MV-4-11 (cell line): ENCODE data around the gene KIT.

Experiments used
- DNase-seq: peaks from one replicate; lab custom pipeline; 2025; lab: John Stamatoyannopoulos, UW

KIT gene

GRCh38 chr4:54745031-54745770, 87.4 kb downstream of the KIT start:
- no peak for DNase-seq

- DNase-seq: peak; percentile 86
These were observed 88.5 kb downstream of the KIT start for GRCh38 chr4:54746218-54746617.

DNA sequence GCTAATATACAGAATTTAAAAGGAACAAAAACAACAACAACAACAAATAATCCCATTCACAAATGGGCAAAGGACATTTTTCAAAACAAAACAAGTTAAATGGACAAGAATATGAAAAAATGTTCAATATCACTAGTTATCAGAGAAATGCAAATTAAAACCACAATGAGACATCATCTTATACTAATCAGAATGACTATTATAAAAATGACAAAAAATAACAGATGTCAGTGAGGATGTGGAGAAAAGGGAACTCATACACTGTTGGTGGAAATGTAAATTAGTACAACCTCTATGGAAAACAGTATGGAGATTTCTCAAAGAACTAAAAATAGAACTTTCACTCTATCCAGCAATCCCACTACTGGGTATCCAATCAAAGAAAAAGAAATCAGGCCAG, 92.6 kb downstream of the KIT start:
- DNase-seq: no peak

- DNase-seq: no peak
These were observed 96.6 kb downstream of the KIT start for GRCh38 chr4:54754394-54754793.

- no peak for DNase-seq
These were observed 106.7 kb downstream of the KIT start for GRCh38 chr4:54764476-54764875.

- no peak for DNase-seq
These were observed 109.6 kb downstream of the KIT start for GRCh38 chr4:54767376-54767775.

DNA sequence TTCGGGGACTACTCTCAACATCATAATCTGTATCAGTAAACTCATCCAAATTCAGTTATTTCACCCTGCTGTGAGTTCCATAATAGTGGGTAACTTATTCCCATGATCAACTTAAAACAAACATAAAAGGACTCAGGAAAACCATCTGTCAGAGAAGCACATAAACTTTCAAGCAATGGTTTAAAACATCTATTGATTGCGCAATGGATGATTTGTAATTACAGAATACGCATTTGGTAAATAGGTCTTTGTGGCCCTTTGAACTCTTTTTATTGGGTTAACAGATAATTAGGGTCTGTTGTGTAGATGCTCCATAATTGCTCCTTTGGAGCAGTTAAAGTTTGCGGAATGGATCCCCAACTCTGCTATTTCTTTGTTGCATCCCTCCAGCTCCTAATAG, 115.3 kb downstream of the KIT start:
- DNase-seq: no peak

GRCh38 chr4:54779036-54779435, 121.3 kb downstream of the KIT start:
- DNase-seq: no peak

DNA sequence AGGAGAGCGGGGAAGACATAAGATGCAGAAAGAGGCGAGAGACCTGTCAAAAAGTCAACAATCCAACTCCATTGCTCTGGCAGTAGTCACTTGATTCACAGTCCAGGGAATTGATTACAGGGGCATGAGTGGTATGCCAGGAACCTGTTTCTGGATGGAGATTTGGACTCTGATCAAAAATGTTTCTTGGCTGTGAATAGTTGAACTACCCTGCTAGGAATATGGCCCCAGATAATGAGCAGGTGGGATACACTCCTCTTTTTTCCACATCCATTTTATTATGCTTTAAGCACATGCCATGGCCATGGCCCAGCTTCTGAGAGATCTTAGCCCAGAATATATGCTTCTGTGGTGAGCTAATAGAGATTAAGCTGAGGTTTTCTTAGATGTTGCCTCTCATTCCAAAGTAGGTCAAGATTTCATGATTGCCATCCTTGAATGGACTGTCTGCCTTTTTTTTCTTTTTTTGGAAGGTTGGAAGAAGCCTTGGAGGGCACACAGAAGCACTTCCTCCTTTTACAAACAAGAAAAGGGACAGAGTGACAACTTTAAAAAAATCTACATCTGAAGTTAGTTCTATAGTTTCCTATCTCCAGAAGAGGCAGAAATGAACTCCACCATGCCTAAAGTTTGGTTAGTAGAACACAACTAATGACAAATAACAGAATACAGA, 121.9 kb downstream of the KIT start:
- DNase-seq: peak; percentile 63

- DNase-seq: peak; percentile 63
These were observed 122.4 kb downstream of the KIT start for GRCh38 chr4:54780149-54780495.

DNA sequence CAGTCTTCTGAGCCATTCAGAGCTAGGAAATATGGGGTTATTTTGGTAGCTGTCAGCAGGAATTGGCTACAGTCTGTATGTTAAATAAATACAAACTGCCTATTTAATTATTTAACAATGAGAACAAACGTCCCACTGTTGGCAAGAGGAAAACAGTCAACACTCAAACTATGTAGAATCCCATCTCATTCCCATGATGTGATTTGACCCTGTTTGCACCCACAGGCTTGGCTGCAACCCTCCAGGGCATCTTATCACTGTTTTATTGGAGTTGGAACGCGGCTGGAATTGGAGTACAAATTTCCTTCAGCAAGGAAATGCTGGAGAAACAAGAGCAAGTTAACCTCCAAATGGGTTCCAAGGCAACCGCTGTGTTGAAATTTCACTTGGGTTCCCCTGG, 124.0 kb downstream of the KIT start:
- DNase-seq: no peak

DNA sequence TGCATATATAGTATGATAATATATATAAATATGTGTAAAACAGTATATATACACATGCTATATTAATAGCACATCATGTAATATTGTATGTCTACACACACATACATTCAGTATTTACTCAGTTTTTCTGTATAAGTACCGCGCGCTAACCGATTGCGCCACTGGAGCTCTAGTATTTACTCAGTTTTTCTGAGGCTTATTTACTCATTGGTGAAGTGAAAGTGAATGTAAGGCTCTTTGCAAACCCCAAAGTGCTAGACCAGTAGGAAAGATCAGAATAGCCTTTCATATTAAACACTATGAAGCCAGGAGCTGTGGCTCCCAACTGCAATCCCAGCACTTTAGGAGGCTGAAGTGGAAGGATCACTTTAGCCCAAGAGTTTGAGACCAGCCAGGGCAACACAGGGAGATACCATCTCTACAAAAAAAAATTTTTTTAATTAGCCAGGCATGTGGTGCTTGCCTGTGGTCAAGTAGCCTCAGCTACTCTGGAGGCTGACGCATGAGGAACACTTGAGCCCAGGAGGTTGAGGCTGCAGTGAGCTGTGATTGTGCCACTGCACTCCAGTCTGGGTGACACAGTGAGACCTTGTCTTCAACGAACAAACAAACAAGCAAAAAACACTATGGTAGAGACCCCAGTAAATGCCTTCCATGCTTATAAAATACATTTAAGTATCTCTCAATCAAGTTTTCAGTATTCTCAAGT, 125.8 kb downstream of the KIT start:
- DNase-seq: peak; percentile 47

DNA sequence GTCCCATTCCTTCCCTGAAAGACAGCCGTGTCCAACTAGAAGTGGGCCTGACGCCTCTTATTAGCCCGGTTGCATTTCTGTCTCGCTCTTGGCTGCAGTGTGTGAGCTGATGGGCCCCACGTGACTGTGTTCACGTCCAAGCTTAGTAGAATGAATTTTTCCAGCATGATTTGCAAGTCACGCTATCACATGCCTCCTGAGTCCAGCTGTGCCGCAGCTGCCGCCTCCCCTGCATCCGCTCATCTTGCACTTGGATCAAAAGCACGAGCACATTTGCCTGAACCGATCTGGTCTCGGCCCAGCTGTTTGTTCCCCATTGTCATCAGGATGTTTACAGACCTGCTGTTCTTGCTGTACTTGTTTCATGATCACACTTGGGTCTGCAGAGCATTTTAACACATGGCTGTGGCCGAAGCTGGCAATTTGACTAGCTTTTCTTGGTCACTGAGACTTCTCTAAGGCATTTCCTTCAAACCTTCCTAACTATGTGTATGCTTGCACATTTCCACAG, 126.5 kb downstream of the KIT start:
- DNase-seq: no peak
